PC-3 (cell line): ENCODE measurements around the gene DIAPH2.

Source experiments
- CTCF ChIP-seq: fragments of 300-600 bp; sonication (generic); conservative IDR thresholded peaks from 2 replicates; pipeline ENCODE4 v1.5.1; 2017; ENCODE audit warnings: antibody characterized with exemption, low read depth, mild to moderate bottlenecking, low read length
- EZH2phosphoT487 ChIP-seq: fragments of 300-600 bp; sonication (generic); IDR thresholded peaks from 2 replicates; pipeline ENCODE4 v1.6.1; 2018; ENCODE audit warnings: mild to moderate bottlenecking, antibody characterized with exemption, low read length, borderline replicate concordance

- TF ChIP-seq EZH2phosphoT487: no peak
- no peak for TF ChIP-seq CTCF
Measured at GRCh38 chrX:97605271-97605670, 920.6 kb downstream of the DIAPH2 start.
